BJ (cell line): ENCODE data around the gene DNAJC5G. TPM values are rescaled to one million over a fixed set of nuclear protein-coding genes. Genes with fewer than 3 reads are reported as not detected.
A peak's percentile ranks its signal among the peaks of the same experiment; 100 is the strongest.

Experiments
- CTCF ChIA-PET: fragments of 350-600 bp; formaldehyde crosslinking; extraction: SDS; loops from one replicate; lab custom pipeline; 2021; ENCODE audit warnings: antibody characterized with exemption, inconsistent platforms; lab: Yijun Ruan, JAX
- POLR2A ChIA-PET: fragments of 300-600 bp; sonication (Branson Sonifier 250); formaldehyde crosslinking; extraction: SDS; loops from one replicate; lab custom pipeline; 2021; ENCODE audit warnings: antibody characterized with exemption; lab: Charles Lee
- DNase-seq: peaks from one replicate; pipeline ENCODE4 v3.0.0-alpha.2; 2011; ENCODE audit warnings: low read depth
- H3K27me3 ChIP-seq: 2 replicates; pipeline ENCODE4 v1.6.0; 2011; ENCODE audit warnings: low read length; ENCODE audit not compliant: control insufficient read depth, insufficient read depth
- H3K36me3 ChIP-seq: 2 replicates; pipeline ENCODE4 v1.5.1; 2011; ENCODE audit warnings: low read length; ENCODE audit not compliant: control insufficient read depth, insufficient read depth
- H3K4me3 ChIP-seq: 2 replicates; pipeline ENCODE4 v1.5.1; 2011; ENCODE audit warnings: low read depth, mild to moderate bottlenecking, control low read depth, low read length
- polyA plus RNA-seq: library from polyadenylated mRNA; depleted of rRNA; stranded (reverse); fragments of >200 nt; gene quantifications from 2 replicates; pipeline ENCODE4 v1.2.3, GENCODE V29; 2011
- TF ChIP-seq, protein P1 (sequence below): IDR thresholded peaks from 2 replicates; pipeline ENCODE4 v1.5.1; 2011; ENCODE audit warnings: low read depth, mild to moderate bottlenecking, control low read depth, inconsistent platforms, low read length, moderate library complexity; ENCODE audit not compliant: insufficient read depth

The DNAJC5G gene
- polyA plus RNA-seq, 1 experiment: not detected

DNA sequence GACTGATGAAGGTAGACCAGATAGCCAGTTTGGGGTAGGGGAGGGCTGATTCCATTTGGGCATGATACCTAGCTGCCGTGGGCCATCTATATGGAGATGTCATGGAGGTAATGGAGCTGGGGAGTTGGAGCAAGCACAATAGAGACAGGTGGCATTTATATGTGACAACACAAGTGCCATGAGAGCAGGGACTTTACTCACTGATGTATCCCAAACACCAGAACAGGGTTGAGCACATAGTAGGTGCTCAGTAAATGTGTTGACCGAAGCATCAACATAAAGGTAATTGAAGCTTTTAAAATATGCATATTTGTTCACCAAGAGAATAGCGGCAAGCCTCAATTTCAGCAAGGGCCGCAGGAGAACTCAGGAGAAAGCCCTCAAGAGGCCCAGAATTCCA is 27.3 kb upstream of the DNAJC5G start:
- no peak overlapping the region for H3K4me3 ChIP-seq
- POLR2A ChIA-PET: no interaction called here
- H3K36me3 ChIP-seq: peaks cover 3% of the 10 kb centered on the region; the same call in 1 of the 2 replicates
- H3K27me3 ChIP-seq: peaks cover 13% of the 10 kb centered on the region
- no peak for DNase-seq
- TF ChIP-seq, protein P1, sequence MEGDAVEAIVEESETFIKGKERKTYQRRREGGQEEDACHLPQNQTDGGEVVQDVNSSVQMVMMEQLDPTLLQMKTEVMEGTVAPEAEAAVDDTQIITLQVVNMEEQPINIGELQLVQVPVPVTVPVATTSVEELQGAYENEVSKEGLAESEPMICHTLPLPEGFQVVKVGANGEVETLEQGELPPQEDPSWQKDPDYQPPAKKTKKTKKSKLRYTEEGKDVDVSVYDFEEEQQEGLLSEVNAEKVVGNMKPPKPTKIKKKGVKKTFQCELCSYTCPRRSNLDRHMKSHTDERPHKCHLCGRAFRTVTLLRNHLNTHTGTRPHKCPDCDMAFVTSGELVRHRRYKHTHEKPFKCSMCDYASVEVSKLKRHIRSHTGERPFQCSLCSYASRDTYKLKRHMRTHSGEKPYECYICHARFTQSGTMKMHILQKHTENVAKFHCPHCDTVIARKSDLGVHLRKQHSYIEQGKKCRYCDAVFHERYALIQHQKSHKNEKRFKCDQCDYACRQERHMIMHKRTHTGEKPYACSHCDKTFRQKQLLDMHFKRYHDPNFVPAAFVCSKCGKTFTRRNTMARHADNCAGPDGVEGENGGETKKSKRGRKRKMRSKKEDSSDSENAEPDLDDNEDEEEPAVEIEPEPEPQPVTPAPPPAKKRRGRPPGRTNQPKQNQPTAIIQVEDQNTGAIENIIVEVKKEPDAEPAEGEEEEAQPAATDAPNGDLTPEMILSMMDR: no peak
- CTCF ChIA-PET: interaction anchor here (0.5 to 4.3 kb wide), 5 partner anchors 17 to 57 kb away, joined by 3 to 24 read pairs (median 4); partner anchors contain the start of gene TRIM54

DNA sequence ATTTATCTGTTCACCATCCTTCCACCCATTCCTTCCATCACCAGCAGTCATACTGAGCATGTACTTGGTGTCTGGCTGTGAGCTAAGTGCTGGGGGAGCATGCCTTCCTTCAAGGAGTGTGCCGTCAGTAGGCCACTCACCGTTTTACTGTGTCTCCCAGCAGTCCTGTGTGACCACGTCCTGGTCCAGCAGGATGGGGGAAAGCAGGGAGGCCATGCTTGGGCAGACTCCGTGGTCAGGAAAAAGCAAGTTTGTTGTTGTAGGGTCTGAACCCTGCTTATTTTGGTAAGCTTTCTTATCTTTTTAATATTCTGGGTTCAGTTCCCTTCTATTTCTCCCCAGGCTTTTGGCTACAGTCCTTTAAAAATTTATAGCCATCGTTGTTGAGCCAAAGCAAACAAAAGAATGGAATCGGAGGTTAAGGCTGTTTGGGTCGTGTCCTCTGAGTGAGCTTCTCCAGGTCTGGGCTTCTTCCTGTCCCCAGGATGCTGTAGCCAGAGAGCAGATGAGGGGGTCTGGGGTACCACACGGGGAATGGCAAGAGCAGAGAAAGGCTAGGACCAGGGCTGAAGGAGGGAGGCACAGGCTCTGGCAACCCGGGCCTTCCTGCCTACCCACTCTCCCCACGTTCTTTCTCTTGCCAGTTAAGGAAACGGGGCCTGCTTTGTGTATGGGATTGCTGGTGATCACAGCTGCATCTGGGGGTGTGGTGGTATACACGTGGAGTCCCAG is 25.9 kb upstream of the DNAJC5G start:
- Histone ChIP-seq H3K36me3 (0 out of 2 replicates have a peak, but pooled peaks cover 1% of the 10 kb centered on the region), H3K27me3 (peaks cover 13% of the 10 kb centered on the region), H3K4me3 (no peak overlapping the region)
- no peak for DNase-seq
- ChIA-PET POLR2A (no interaction called here), CTCF (interaction anchor here (0.8 to 4.3 kb wide), 9 partner anchors 9 to 56 kb away, joined by 3 to 24 read pairs (median 4); partner anchors contain the start of gene TRIM54)
- TF ChIP-seq, protein P1: no peak

DNA sequence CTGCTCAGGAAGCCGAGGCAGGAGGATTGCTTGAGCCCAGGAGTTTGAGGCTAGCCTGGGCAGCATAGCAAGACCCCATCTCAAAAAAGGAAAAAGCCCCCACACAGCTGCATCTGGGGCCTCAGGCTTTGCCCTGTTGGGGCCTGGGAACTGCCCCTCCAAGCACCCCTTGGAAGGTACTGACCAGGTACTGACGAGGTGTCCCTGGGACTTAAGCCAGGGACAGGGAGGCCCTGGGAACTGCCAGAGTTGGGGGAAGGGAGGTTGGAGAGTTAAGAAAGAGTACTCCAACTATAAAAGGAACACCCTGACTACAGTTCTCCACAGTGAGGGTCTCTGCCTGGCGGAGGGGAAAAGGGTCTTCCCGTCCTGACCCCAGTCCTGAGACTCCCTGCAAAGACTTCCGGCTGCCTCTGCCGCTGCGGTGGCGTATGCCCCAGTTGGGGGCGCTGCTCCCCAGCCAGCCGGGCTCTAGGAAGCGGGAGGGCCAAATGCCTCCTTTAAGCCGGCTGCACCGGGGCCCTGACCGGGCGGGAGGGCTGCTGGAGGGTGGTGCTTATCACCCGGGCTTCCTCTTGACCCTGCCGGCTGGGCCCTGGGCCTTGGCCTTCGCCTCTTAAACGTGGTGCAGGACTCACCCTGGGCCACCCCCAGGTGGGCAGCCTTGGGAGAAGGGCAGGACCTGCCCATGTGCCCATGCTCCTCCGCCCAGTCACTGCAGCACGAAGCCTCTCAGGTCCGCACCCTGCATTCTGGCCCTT is 25.2 kb upstream of the DNAJC5G start:
- ChIA-PET POLR2A (no interaction called here), CTCF (interaction anchor here (0.8 to 4.3 kb wide), 9 partner anchors 9 to 53 kb away, joined by 3 to 24 read pairs (median 4); partner anchors contain the start of gene TRIM54)
- TF ChIP-seq, protein P1: peak; percentile 76
- Histone ChIP-seq H3K36me3 (no peaks in the 10 kb centered on the region), H3K27me3 (peaks cover 13% of the 10 kb centered on the region), H3K4me3 (no peak overlapping the region)
- DNase-seq: no peak

DNA sequence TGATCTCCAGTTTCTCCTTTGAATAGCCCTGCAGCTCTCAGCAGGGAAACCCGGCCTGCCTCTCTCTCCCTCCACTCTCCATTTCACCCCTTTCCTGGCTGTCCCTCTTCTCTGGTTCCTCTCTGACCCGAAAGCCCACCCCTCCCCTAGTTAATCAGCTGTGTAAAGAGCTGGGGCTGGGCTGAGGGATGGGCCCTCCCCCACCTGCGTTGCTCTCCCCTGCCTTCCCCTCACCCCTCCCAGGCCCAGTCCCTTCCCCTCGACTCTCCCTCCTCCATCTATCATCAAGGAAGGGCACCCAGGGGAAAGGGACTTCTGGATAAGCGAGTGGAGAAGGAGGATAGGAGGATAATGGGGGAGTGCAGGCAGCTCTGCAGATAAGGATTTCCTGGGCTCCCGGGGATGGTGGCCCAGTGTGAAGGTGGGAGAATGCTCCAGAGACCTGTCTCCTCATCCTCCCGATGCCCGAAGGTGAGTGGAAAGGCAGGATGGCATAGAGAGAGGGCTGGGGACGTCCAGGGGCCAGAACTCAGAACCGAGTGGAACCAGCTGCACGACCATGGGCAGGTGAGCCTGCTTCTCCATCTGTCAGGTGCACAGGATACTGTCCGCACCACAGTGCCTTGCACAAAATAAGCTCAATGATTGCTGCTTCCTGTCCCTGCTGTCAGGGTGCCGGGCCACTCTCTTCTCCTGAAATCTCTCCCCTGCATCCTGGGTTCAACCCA is 24.4 kb upstream of the DNAJC5G start:
- POLR2A ChIA-PET: no interaction called here
- no peak for DNase-seq
- Histone ChIP-seq H3K27me3 (peaks cover 13% of the 10 kb centered on the region), H3K4me3 (no peak overlapping the region), H3K36me3 (no peaks in the 10 kb centered on the region)
- CTCF ChIA-PET: interaction anchor here (1.0 to 4.3 kb wide), 5 partner anchors 9 to 52 kb away, joined by 3 to 24 read pairs (median 6); partner anchors contain the start of gene TRIM54
- TF ChIP-seq, protein P1: no peak
